Activated gamma-delta T cell (primary cell): ENCODE results near the gene METTL26.

Experiments used
- DNase-seq: peaks from one replicate; lab custom pipeline; 2025; lab: John Stamatoyannopoulos, UW

Gene METTL26

GRCh38 chr16:638034-638543 is 2.0 kb upstream of the METTL26 start:
- no peak for DNase-seq

- peak; percentile 85 for DNase-seq
Observed at GRCh38 chr16:637081-638018, 1.2 kb upstream of the METTL26 start.

- no peak for DNase-seq
Observed at GRCh38 chr16:635573-636205, 416 bp downstream of the METTL26 start.

- no peak for DNase-seq
Observed at GRCh38 chr16:634996-635395, 1.1 kb downstream of the METTL26 start.

- DNase-seq = no peak
Observed at GRCh38 chr16:634051-634670, 1.9 kb downstream of the METTL26 start.

- no peak for DNase-seq
Observed at GRCh38 chr16:633336-634050, 2.6 kb downstream of the METTL26 start.

GRCh38 chr16:632486-633335 is 3.4 kb downstream of the METTL26 start:
- no peak for DNase-seq

- DNase-seq = no peak
Observed at GRCh38 chr16:631808-632358, 4.2 kb downstream of the METTL26 start.

GRCh38 chr16:630815-631405 is 5.2 kb downstream of the METTL26 start, which contains the start of gene WFIKKN1:
TSS of gene WFIKKN1 (plus strand) at chr16:630985. CDS start at chr16:631254, 269 bp downstream.
- no peak for DNase-seq

- no peak for DNase-seq
Observed at GRCh38 chr16:630249-630814, 5.8 kb downstream of the METTL26 start.

- no peak for DNase-seq
Observed at GRCh38 chr16:629833-630248, 6.3 kb downstream of the METTL26 start.

- DNase-seq = no peak
Observed at GRCh38 chr16:629185-629832, 6.8 kb downstream of the METTL26 start.

- no peak for DNase-seq
Observed at GRCh38 chr16:628321-629061, 7.6 kb downstream of the METTL26 start.

- DNase-seq = no peak
Observed at GRCh38 chr16:627454-628239, 8.5 kb downstream of the METTL26 start.

- no peak for DNase-seq
Observed at GRCh38 chr16:626787-627453, 9.2 kb downstream of the METTL26 start.

GRCh38 chr16:625977-626765 is 9.9 kb downstream of the METTL26 start:
- DNase-seq = no peak
